HG03175 (cell line): ENCODE results near the gene DUSP5.
"Not testable (repeated sequence)": the region's sequence is repeated elsewhere in the genome, so short reads cannot be mapped to it uniquely, and the experiment has no call there.

Experiments used
- ATAC-seq: cut with Tn5 transposase; IDR thresholded peaks from one replicate; pipeline ENCODE4 v1.9.1; 2021; ENCODE audit warnings: mild to moderate bottlenecking, moderate library complexity; ENCODE audit not compliant: unreplicated experiment

The DUSP5 gene, protein sequence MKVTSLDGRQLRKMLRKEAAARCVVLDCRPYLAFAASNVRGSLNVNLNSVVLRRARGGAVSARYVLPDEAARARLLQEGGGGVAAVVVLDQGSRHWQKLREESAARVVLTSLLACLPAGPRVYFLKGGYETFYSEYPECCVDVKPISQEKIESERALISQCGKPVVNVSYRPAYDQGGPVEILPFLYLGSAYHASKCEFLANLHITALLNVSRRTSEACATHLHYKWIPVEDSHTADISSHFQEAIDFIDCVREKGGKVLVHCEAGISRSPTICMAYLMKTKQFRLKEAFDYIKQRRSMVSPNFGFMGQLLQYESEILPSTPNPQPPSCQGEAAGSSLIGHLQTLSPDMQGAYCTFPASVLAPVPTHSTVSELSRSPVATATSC

DNA sequence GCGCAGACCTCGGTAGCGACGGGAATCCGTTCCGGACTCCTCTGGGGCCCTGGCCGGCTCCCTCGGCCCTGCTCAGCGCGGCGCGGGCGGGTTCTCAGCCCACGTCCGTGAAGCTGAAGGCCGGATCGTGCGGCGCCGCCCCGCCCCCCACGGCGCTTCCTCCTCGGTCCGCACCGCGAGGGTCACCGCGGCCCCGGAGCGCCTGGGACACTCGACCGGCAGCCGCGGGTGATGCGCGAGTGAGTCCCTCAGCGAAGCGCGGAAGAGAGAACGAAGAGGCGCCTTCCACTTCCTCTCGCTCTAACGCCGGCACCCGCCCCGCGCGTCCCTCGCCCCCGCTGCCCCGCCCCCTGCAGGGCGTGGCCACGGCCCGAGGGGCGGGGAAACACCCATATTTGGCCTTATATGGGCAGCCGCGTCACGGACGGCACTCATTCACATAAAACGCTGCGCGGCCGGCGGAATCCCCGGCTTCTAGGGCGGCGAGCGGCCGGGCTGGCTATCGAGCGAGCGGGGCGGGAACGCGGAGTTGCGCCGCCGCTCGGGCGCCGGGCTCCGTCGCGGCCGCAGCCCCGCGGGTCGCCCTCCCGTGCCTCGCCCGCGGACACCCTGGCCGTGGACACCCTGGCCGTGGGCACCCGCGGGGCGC is at the start of gene DUSP5:
DUSP5 (plus strand) TSS at position 470 of the 649 bp plus-strand sequence. CDS start 215 bp downstream, outside the sequence.
- ATAC-seq = peak; percentile 69

DNA sequence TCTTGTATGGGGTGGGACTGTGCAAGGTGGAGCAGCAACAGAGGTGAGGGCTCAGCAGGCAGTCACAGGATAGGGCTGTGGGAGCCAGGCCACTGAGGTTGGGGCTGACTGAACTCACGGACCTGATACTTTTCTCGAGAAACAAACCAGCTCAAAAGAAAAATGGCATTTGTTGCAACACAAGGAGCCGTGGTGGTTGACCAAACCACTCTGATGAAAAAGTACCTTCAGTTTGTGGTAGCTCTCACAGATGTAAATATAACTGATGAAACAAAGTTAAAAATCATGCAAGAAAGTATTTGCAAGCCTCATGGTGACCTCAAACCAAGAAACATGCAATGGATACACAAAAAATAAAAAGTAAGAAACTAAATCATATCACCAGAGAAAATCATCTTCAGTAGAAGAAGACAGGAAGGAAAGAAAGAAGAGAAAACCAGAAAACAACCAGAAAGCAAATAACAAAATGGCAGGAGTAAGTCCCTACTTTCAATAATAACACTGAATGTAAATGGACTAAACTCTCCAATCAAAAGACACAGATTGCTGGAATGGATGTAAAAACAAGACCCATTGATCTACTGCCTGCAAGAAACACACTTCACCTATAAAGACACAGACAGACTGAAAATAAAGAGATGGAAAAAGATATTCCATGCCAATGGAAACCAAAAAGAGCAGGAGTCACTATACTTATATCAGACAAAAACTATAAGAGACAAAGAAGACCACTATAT is 48.9 kb upstream of the DUSP5 start:
- ATAC-seq = no peak

DNA sequence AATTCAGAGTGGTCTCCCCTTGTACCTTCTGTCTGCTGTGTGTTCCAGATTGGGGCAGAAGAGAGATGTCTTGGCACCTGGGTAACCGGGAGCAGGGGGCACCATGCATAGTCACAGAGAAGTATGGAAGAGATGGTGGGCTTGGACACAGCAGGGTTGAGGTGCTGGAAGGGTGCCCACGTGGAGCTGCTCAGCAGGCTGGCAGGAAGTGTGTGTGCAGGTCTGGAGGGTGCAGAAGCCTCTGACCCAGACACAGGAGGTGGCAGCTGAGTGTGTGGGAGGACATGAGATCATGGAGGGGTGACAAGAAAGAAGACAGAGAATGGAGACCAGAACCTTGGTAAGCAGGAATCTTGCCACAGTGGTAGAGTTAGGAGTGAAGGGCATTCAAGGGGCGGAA is 42.3 kb upstream of the DUSP5 start:
- no peak for ATAC-seq

DNA sequence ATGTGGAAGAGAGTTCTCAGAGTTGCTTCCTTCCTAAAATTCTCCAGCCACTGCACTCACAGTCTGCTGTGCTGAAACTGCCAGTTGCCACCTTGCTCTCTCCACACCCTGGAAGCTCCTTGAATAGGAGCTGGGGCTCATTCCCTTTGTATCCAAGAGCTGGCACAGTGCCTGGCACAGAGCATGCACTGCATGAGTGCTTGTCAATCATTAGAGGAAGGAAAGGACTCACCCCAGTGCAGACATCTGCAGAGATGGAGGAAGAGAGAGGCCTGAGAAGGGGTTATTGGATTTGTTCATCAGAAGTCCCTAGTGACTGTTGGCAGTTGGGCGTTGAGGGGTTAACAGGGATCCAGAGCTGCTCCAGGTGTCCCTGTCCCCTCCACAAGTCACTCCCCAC is 41.7 kb upstream of the DUSP5 start:
- no peak for ATAC-seq

DNA sequence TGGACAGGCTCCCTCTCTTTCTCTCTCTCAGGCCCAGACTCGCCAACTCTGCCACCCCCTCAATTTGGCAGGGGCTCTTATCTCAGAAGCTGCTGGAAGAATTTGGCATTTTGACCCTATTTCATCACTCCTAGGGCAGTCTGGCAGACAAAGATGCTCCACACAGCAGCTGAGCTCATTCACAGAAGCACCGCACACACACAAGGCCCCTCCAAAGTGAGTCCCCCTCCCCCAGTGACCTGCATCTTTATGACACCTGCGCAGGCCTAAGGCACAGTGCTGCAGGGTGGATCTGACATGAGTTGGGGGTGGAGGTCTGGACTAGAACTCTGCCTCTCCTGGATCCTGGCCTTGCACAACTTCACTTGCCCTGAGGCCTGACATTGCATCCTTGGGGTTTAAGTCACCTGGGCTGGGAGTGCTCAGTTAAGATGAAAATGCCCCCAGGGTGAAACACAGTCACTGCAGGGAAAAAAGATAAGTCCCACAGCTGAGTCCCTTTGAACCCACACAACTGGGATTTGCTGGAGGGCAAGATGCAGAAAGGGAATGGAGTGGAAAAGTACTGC is 41.1 kb upstream of the DUSP5 start:
- ATAC-seq = no peak

DNA sequence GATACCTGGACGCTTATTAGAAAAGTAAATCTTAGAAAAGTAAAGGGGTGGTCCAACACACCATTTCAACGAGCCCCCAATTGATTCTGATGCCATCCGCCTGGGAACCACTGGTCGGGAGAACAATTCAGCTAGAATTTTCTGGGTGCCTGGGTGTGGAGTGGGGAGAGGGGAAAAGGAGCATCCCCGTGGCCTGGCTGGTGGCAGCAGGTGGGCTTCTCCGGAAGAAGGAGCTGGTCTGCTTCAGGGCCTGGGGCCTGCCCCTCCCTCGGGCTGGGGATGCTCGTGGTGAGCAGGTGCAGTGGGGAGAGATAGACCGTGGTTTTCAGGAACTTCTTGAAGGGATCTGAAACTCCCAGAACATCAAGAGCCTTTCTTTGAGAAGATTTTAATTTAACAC is 39.9 kb upstream of the DUSP5 start:
- ATAC-seq = no peak

DNA sequence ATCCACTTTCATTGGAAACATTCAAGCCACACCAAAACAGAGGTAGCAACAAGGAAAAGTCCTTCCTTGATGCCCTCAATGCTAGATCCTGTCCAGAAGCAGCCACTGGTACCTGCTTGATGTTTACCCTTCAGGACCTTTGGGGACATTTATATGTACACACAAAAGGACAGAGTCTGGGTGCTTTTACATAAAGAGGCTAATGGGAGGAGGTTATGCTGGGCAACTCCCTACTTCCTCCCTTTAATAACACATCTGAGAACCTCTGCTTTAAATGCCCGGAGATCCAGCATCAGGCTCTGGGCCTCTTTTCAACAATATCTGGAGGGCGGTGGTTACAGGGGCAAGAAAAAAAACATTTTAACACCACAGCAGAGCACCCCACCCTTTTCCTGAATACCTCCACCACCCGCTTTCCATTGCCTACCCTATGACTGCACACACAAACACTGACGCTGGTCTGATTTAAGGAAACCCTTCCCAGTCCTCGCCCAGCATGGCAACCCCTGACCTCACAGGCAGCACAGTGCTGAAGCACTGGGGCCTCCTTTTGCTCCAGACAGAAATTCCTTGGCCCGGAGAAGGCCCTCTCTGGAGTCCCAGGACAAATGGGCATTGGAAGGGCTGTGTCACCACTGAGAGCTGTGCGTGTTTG is 39.3 kb upstream of the DUSP5 start:
- ATAC-seq = no peak

DNA sequence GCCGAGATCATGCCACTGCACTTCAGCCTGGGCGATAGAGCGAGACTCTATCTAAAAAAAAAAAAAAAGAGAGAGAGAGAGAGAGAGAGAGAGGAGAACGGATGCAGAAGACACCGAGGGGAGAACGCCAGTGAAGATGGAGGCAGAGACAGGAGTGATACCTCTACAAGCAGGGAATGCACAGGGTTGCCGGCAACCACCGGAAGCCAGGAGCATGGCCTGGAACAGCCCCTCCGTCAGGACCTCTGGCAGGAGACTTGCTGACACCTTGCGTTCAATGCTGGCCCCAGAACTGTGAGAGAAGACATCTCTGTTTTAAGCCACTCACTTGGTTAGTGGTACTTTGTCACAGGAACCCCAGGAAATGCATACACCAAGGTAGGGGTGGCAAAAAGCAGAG is 38.1 kb upstream of the DUSP5 start:
- ATAC-seq = no peak

DNA sequence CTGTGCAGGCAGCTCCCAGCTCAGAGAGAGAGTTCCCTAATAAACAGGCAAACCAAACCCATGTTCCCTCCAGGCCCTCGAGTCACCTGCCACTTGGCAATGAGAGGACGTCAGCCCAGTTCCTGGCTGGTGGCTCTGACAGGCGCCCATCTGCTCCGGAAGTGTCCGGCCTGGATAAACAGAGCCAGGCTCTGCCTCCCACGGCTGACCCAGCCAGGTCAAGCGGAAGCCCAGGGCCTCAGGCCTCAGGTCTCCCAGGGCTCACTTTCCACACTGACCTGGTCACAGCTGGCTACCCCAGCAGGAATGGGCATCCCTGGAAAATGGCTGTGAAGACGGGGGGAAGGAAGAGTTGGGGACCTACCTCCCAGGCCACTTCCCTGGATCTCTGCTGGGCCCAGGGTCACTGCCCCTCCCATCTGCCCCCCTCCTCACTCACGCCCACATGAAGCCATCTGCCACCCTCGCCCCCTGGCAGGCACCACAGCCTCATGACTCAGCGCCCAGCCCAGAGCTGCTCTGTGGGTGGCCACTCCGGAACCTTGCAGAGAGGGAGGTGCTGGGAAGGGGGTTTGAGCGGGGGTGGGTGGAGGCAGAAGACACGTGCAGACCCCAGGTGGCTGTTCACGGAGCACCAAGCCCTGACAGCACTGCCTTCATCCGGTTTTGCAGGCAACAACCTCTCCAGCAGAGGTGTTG is 37.4 kb upstream of the DUSP5 start:
- ATAC-seq = no peak

DNA sequence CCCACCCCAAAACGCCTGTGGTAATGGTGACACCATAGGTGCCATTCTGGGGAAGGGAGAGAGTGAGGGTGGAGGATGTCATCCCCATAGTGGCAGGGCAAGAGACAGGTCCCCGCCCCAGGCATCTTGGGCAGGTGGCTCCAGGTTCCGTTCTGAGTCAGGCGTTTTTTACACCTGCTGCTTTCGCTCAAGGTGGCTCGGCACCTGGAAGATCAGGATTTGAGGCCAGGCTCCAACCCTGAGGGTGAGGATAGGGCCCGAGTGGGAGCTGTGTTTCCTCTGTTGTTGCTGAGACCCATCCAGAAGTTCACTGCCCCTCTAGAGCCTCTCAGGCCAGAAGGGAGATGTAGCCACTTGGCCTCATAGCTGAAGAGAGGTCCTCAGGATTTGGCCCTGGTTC is 36.6 kb upstream of the DUSP5 start:
- ATAC-seq = no peak

DNA sequence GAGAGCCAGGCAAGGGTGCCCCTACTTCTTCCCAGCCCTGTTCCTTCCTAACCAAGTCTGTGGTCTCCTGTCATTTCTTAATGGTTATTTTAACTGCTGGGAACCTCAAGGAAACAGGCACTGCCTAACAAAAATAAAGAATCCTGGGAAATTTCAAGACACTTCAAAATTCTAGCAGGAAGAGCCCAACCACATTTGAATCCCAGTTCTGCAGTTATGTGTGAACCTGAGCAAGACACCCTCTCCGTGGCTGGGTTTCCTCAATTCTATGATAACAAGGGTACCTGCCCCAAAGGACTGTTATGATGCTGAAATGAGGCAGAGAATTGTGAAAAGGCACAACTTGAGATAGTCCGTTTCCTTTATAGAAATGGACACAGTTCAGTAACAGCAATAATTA is 36.2 kb upstream of the DUSP5 start:
- no peak for ATAC-seq

DNA sequence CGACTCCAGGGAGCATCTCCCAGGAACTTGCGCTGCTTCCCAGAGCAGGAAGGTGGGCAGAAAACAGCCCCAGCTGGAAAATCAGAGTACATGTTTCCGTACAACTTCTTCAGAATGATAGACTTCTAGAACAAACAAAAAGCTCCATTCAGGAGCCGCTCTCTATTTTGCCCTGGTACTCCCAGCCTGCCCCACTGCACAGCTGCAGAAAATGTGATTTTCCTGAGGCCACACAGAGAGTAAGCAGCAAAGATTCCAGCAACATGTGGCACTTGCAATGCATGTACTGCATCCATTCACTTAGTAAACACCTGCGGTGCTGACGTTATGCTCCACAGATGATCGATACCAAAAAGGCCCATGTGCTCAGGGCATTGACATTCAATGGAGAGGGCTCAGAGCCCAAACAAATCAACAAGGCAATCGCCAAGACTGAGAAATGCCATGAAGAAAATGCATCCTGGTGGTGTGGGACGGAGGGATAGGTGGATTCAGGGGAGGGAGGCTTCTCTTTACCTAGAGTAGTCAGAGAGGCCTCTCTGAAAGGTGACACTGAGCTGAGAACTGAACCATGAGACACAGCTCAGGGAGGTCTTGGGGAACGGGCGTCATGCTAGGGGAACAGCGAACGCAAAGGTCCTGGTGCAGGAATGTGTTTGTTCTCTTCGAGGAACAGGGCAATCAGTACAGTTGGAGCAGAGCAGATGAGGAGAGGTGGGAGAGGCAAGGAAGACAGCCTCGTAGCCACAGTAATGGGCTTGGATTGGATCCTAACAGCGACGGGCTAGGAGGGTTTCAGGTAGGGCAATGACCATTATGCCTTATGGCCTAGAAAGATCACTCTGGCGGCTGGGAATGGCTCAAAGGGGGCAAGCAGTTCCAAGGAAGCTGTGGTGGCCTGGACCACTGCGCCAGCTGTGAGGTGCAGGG is 35.3 kb upstream of the DUSP5 start:
- no peak for ATAC-seq

DNA sequence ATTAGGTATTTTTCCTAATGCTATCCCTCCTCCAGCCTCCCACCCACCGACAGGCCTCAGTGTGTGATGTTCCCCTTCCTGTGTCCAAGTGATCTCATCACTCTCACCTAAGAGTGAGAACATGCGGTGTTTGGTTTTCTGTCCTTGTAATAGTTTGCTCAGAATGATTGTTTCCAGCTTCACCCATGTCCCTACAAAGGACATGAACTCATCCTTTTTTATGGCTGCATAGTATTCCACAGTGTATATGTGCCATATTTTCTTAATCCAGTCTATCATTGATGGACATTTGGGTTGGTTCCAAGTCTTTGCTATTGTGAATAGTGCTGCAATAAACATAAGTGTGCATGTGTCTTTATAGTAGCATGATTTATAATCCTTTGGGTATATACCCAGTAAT is 29.4 kb upstream of the DUSP5 start:
- ATAC-seq = not testable (repeated sequence)

DNA sequence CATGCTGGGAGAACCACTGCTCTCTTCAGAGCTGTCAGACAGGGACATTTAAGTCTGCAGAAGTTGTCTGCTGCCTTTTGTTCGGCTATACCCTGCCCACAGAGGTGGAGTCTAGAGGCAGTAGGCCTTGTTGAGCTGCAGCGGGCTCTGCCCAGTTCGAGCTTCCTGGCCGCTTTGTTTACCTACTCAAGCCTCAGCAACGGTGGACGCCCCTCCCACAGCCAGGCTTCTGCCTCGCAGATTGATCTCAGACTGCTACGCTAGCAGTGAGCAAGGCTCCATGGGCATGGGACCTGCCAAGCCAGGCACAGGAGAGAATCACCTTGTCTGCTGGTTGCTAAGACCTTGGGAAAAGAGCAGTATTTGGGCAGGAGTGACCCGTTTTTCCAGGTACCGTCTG is 27.2 kb upstream of the DUSP5 start:
- ATAC-seq = not testable (repeated sequence)

DNA sequence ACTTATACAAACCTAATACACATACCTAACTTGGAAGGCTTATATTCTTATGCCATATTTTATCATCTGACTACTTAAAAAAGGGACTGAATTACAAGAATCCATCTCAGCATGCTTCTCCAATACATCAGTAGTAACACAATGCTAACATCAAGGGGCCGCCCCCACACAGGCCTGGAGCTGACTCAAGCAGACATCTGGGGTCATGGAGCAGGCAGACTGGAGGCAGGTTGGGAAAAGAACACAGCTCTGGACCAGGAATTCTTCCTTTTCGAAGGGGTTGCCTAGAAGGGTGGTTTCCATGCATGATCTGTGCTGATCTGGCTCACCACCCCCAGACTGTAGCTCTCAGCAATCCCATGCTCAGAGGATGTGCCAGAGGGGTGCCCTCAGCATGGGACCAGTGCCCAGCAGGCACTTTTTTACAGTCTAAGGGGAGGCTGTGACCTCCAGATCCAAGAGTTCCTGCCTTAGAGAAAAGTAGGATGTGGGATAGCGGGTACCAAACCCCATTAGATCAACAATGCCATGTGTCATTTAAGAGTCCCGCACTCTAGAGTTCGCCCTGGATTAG is 26.1 kb upstream of the DUSP5 start:
- no peak for ATAC-seq

DNA sequence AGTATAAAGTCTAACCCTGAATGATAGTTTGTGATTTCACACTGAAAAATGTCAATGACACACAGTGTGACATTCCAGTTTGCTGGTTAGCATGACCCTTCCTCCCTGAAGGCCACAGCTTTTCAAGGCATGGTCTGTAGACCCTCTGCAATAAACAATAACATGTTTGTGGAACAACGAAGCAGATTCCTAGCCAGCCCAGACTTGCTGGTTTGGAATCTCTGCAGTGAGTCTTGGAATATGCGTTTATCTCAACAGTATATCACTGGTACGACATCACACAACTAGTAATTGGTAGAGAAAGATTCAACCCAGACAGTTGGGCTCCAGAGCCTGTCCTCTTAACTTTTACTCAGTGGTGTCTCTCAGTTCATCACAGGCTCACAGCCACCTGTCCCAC is 23.7 kb upstream of the DUSP5 start:
- no peak for ATAC-seq

DNA sequence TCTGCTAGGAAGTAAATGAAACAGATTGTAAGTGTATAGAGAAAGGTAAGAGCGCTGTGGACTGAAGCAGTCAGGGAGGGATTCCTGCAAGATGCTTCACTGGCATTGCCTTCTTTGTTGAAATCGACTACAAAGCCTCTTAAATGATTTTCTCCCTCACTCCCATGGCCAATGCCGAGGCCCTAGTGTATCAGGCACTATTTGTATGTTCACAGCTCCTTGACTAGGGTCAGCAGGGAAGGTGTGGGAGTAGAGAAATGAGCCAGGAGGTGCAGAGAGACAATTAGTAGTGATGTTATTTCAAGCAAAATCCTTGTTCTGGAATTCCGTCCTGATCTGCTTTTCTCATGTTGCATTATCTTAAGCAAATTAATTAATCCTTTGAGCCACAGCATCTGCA is 22.9 kb upstream of the DUSP5 start:
- no peak for ATAC-seq

DNA sequence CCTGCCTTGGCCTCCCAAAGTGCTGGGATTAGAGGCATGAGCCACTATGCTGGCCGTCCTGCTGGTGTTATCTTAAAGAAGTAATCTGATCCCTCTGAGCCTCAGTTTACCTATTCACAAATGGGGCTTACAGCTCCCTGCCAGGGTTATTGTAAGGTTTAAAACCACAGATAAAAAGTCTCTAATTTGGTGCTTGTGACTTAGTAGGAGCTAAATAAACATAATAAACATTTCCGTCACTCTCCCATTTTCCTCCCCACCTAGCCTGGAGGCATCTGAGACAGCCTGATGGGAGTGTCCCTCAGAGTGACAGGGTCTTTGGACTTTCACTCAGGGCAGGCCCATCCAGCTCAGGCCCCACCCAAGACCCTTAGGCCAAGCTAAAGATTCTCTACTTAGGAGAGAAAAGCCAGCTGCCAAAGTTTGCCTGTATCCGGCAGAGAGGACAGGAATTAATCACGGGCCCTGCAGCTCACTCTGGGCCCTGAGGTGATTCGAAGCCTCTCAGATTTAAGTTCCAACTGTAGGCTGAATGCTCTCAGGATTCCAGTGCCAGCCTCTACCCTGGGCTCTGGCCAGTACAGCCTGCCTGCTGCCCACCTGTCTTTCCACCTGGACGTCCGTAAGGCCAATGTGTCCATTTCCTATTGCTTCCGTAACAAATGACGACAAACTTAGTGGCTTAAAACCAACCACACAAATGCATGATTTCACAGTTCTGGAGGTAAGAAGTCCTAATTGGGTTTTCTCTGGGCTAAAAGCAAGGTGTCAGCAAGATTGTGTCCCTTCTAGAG is 21.8 kb upstream of the DUSP5 start:
- ATAC-seq = no peak
